H1 (cell line): Measurements from ENCODE around the gene CHI3L1. TPM values are rescaled to one million over a fixed set of nuclear protein-coding genes. Genes with fewer than 3 reads are reported as not detected.

Source experiments
- CTCF ChIA-PET: fragments of 300-600 bp; sonication (Branson Sonifier 250); formaldehyde crosslinking; loops from one replicate; lab custom pipeline; 2021; ENCODE audit not compliant: partially characterized antibody; lab: Charles Lee
- POLR2A ChIA-PET: fragments of 300-600 bp; sonication (Branson Sonifier 250); formaldehyde crosslinking; loops from one replicate; lab custom pipeline; 2021; ENCODE audit warnings: inconsistent platforms; ENCODE audit not compliant: partially characterized antibody; lab: Charles Lee
- DNase-seq, 2 experiments: peaks; one replicate each; pipeline versions ENCODE4 v3.0.0 to v3.0.0-alpha.2; 2010 to 2022; ENCODE audit warnings: low spot score in 2 of 2, low read depth in 1 of 2, mixed read lengths in 1 of 2
- FAIRE-seq: peaks from 2 replicates; lab custom pipeline; 2011; peaks lifted over from hg19 to GRCh38; lab: Jason Lieb, UNC
- H2AFZ ChIP-seq: 2 replicates; pipeline ENCODE4 v1.8.1; 2012; ENCODE audit warnings: low read length, inconsistent platforms
- H2AK5ac ChIP-seq: 2 replicates; pipeline ENCODE4 v1.6.1; 2013; ENCODE audit warnings: low read depth, low read length
- H2BK120ac ChIP-seq: replicated peaks from 2 replicates; pipeline ENCODE3; 2013; ENCODE audit warnings: low read depth, low read length, inconsistent platforms
- H2BK12ac ChIP-seq: 2 replicates; pipeline ENCODE4 v1.6.1; 2013; ENCODE audit warnings: low read depth, low read length
- H2BK15ac ChIP-seq: 2 replicates; pipeline ENCODE4 v1.6.1; 2013; ENCODE audit warnings: low read length
- H2BK20ac ChIP-seq: 2 replicates; pipeline ENCODE4 v1.6.1; 2013; ENCODE audit warnings: low read length
- H2BK5ac ChIP-seq: 2 replicates; pipeline ENCODE4 v1.6.1; 2013; ENCODE audit warnings: low read depth, low read length
- H3K14ac ChIP-seq: 2 replicates; pipeline ENCODE4 v1.6.1; 2013; ENCODE audit warnings: inconsistent platforms; ENCODE audit not compliant: insufficient read length
- H3K18ac ChIP-seq: 2 replicates; pipeline ENCODE4 v1.6.1; 2013; ENCODE audit warnings: low read length; ENCODE audit errors: extremely low read depth
- H3K23ac ChIP-seq: 2 replicates; pipeline ENCODE4 v1.6.1; 2013; ENCODE audit warnings: inconsistent platforms; ENCODE audit not compliant: insufficient read length
- H3K23me2 ChIP-seq: 2 replicates; pipeline ENCODE4 v1.6.1; 2013; ENCODE audit warnings: low read depth, low read length
- H3K27ac ChIP-seq: 2 replicates; pipeline ENCODE4 v1.6.1; 2011; ENCODE audit warnings: low read depth, low read length, inconsistent platforms
- H3K27me3 ChIP-seq, 4 experiments: replicated peaks in 1 of 4; 1 replicate in 1 of 4; 2 replicates in 3 of 4; pipeline versions ENCODE4 v1.6.1 to v1.8.1; 2011 to 2013; ENCODE audit warnings: low read length in 3 of 4, mild to moderate bottlenecking in 3 of 4, inconsistent platforms in 2 of 4, mixed read lengths in 2 of 4, moderate library complexity in 1 of 4; ENCODE audit not compliant: control insufficient read depth in 3 of 4, insufficient read depth in 3 of 4; ENCODE audit errors: extremely low read depth in 1 of 4
- H3K36me3 ChIP-seq, 4 experiments: 2 replicates each; pipeline versions ENCODE4 v1.6.1 to v1.8.1; 2011 to 2013; ENCODE audit warnings: mild to moderate bottlenecking in 4 of 4, low read length in 3 of 4, moderate library complexity in 2 of 4, control low read depth in 1 of 4, inconsistent platforms in 1 of 4; ENCODE audit not compliant: insufficient read depth in 4 of 4, control insufficient read depth in 2 of 4
- H3K4ac ChIP-seq: replicated peaks from 2 replicates; pipeline ENCODE3; 2013; ENCODE audit warnings: low read length, low read depth, mixed read lengths, inconsistent platforms; ENCODE audit not compliant: insufficient read length
- H3K4me1 ChIP-seq, 4 experiments: replicated peaks in 1 of 4; 1 replicate in 1 of 4; 2 replicates in 3 of 4; pipeline versions ENCODE4 v1.6.1 to v1.8.1; 2011 to 2013; ENCODE audit warnings: low read length in 3 of 4, inconsistent platforms in 2 of 4, mixed read lengths in 1 of 4; ENCODE audit not compliant: insufficient read depth in 4 of 4, control insufficient read depth in 3 of 4
- H3K4me2 ChIP-seq, 2 experiments: 2 replicates each; pipeline versions ENCODE4 v1.6.1 to v1.8.1; 2011 to 2013; ENCODE audit warnings: low read depth in 2 of 2, low read length in 2 of 2, control low read depth in 1 of 2, inconsistent platforms in 1 of 2, mild to moderate bottlenecking in 1 of 2; ENCODE audit not compliant: insufficient read depth in 1 of 2
- H3K4me3 ChIP-seq, 4 experiments: fragments of 200-600, 300-600 bp in 1 of 4; sonication (generic), shearing (Covaris generic), sonication (Bioruptor Twin) in 1 of 4; 2 replicates each; pipeline versions ENCODE4 v1.5.1 to v1.8.1; 2011 to 2016; ENCODE audit warnings: low read length in 4 of 4, low read depth in 3 of 4, control low read depth in 2 of 4, inconsistent platforms in 2 of 4, mild to moderate bottlenecking in 2 of 4, mixed read lengths in 1 of 4, moderate library complexity in 1 of 4; ENCODE audit not compliant: insufficient read depth in 2 of 4; ENCODE audit errors: extremely low read depth in 1 of 4
- H3K56ac ChIP-seq: replicated peaks from 2 replicates; pipeline ENCODE3; 2013; ENCODE audit warnings: low read depth, mild to moderate bottlenecking, mixed read lengths, low read length, inconsistent platforms; ENCODE audit not compliant: insufficient read length
- H3K79me1 ChIP-seq: 2 replicates; pipeline ENCODE4 v1.6.1; 2013; ENCODE audit warnings: low read depth, low read length, control low read depth
- H3K79me2 ChIP-seq, 2 experiments: 2 replicates each; pipeline versions ENCODE4 v1.6.1 to v1.8.1; 2012 to 2013; ENCODE audit warnings: low read length in 2 of 2, mild to moderate bottlenecking in 2 of 2, inconsistent platforms in 1 of 2; ENCODE audit not compliant: insufficient read depth in 2 of 2, control insufficient read depth in 1 of 2
- H3K9ac ChIP-seq, 4 experiments: replicated peaks in 1 of 4; 1 replicate in 1 of 4; 2 replicates in 3 of 4; pipeline versions ENCODE4 v1.6.1 to v1.8.1; 2011 to 2013; ENCODE audit warnings: low read depth in 3 of 4, low read length in 3 of 4, control low read depth in 2 of 4, mild to moderate bottlenecking in 2 of 4, moderate library complexity in 2 of 4, inconsistent platforms in 1 of 4; ENCODE audit errors: extremely low read depth in 1 of 4
- H3K9me3 ChIP-seq, 2 experiments: 2 replicates each; pipeline versions ENCODE4 v1.6.1 to v1.8.1; 2012 to 2013; ENCODE audit warnings: mild to moderate bottlenecking in 2 of 2, moderate library complexity in 2 of 2, control low read depth in 1 of 2, inconsistent platforms in 1 of 2, low read depth in 1 of 2, low read length in 1 of 2, mixed read lengths in 1 of 2; ENCODE audit not compliant: insufficient read depth in 2 of 2
- H4K20me1 ChIP-seq, 2 experiments: replicated peaks in 1 of 2; 2 replicates each; pipeline versions ENCODE3 to v1.8.1; 2011 to 2013; ENCODE audit warnings: inconsistent platforms in 2 of 2, low read length in 2 of 2, mild to moderate bottlenecking in 1 of 2; ENCODE audit not compliant: insufficient read depth in 2 of 2, control insufficient read depth in 1 of 2
- H4K5ac ChIP-seq: 2 replicates; pipeline ENCODE4 v1.6.1; 2013; ENCODE audit warnings: low read length, low read depth, mixed read lengths, inconsistent platforms; ENCODE audit not compliant: insufficient read length
- H4K8ac ChIP-seq: 2 replicates; pipeline ENCODE4 v1.8.0; 2013; ENCODE audit warnings: mild to moderate bottlenecking, moderate library complexity, low read length, inconsistent platforms; ENCODE audit not compliant: insufficient read depth; ENCODE audit errors: extremely low read depth
- H4K91ac ChIP-seq: replicated peaks from 2 replicates; pipeline ENCODE3; 2013; ENCODE audit warnings: low read length, mixed read lengths, inconsistent platforms; ENCODE audit not compliant: insufficient read length
- ASH2L ChIP-seq: fragments of 200-600, 300-600 bp; sonication (generic); IDR thresholded peaks from one replicate; pipeline ENCODE4 v1.7.1; 2017; ENCODE audit warnings: low read length
- BRCA1 ChIP-seq: IDR thresholded peaks from 2 replicates; pipeline ENCODE4 v1.6.1; 2012; ENCODE audit warnings: low read depth, low read length, improper control_type of control experiment
- CHD1 ChIP-seq: IDR thresholded peaks from 2 replicates; pipeline ENCODE4 v1.6.1; 2012; ENCODE audit warnings: low read depth, low read length, improper control_type of control experiment
- CHD2 ChIP-seq: IDR thresholded peaks from 2 replicates; pipeline ENCODE4 v1.6.1; 2012; ENCODE audit warnings: low read length, improper control_type of control experiment
- HDAC6 ChIP-seq: IDR thresholded peaks from one replicate; pipeline ENCODE4 v1.7.1; 2012; ENCODE audit warnings: low read depth, mild to moderate bottlenecking, inconsistent platforms, low read length, moderate library complexity
- JUND ChIP-seq: IDR thresholded peaks from 2 replicates; pipeline ENCODE4 v1.6.1; 2011; ENCODE audit warnings: mild to moderate bottlenecking, improper control_type of control experiment, low read length
- NRF1 ChIP-seq: IDR thresholded peaks from 2 replicates; pipeline ENCODE4 v1.6.1; 2011; ENCODE audit warnings: mild to moderate bottlenecking, low read depth, low read length, improper control_type of control experiment
- POLR2A ChIP-seq, 2 experiments: IDR thresholded peaks; 1 replicate in 1 of 2; 2 replicates in 1 of 2; pipeline ENCODE4 v1.6.1; 2011; ENCODE audit warnings: low read depth in 2 of 2, low read length in 2 of 2, mild to moderate bottlenecking in 2 of 2; ENCODE audit errors: control extremely low read depth in 1 of 2
- RXRA ChIP-seq: IDR thresholded peaks from 2 replicates; pipeline ENCODE4 v1.6.1; 2011; ENCODE audit warnings: low read depth, mild to moderate bottlenecking, low read length, moderate library complexity; ENCODE audit not compliant: insufficient read depth
- SAP30 ChIP-seq: fragments of 300-600 bp; sonication (generic); IDR thresholded peaks from 2 replicates; pipeline ENCODE4 v1.7.1; 2012; ENCODE audit warnings: low read length, moderate library complexity, mild to moderate bottlenecking, inconsistent platforms; ENCODE audit not compliant: insufficient read depth, insufficient replicate concordance
- SP2 ChIP-seq: IDR thresholded peaks from 2 replicates; pipeline ENCODE4 v1.6.1; 2012; ENCODE audit warnings: mild to moderate bottlenecking, low read length, inconsistent platforms
- SRF ChIP-seq: IDR thresholded peaks from 2 replicates; pipeline ENCODE4 v1.6.1; 2011; ENCODE audit warnings: mild to moderate bottlenecking, low read depth, low read length, moderate library complexity
- TBP ChIP-seq: IDR thresholded peaks from 2 replicates; pipeline ENCODE4 v1.6.1; 2011; ENCODE audit warnings: low read depth, low read length, improper control_type of control experiment
- YY1 ChIP-seq: IDR thresholded peaks from 2 replicates; pipeline ENCODE4 v1.6.1; 2011; ENCODE audit warnings: low read depth, mild to moderate bottlenecking, low read length
- WGBS, 2 experiments: shearing (Covaris generic) in 1 of 2; methylation state at CpG; one replicate each; pipeline versions ENCODE4 v1.1.6 to v1.1.7; 2013 to 2015; ENCODE audit warnings: low lambda C conversion rate in 2 of 2, mixed read lengths in 2 of 2, inconsistent platforms in 1 of 2, low coverage in 1 of 2, missing lambda C conversion rate in 1 of 2; ENCODE audit not compliant: insufficient replicate concordance in 2 of 2, insufficient coverage in 1 of 2, insufficient read length in 1 of 2; ENCODE audit errors: extremely low coverage in 1 of 2, missing lambda C conversion rate in 1 of 2; 5-methylcytosine and 5-hydroxymethylcytosine counted together
- polyA plus RNA-seq, 7 experiments: library from polyadenylated mRNA; depleted of rRNA in 3 of 7; stranded (reverse) in 5 of 7; unstranded in 2 of 7; fragments of >200 nt in 5 of 7; fragments of 200-250 nt in 2 of 7; gene quantifications; 1 replicate in 5 of 7; 2 replicates in 1 of 7; 4 replicates in 1 of 7; pipeline versions ENCODE4 v1.2.1 to v1.2.3, GENCODE V29; 2011 to 2013; ENCODE audit warnings: missing spikeins in 2 of 7, mixed read lengths in 2 of 7
- total RNA-seq: library from RNA; stranded (reverse); fragmentation: NEBNext Ultra II Directional; extraction: Animal tissue kit (Norgen Biotek cat#: 25700); gene quantifications from 2 replicates; pipeline ENCODE4 v1.2.1, GENCODE V29; 2021

The CHI3L1 gene
- total and polyA plus RNA-seq, 2 of the 8 experiments (the other 6 are each of a cell fraction or from before 2014, with no cell fraction given), result 1.0 TPM; not detected in 1

GRCh38 chr1:203189951-203190352 is 3.4 kb upstream of the CHI3L1 start:
- H4K8ac ChIP-seq, result no peak overlapping the region
- H2BK20ac ChIP-seq, result no peak overlapping the region
- H3K18ac ChIP-seq, result no peak overlapping the region
- H4K20me1 ChIP-seq, result no peaks in the 10 kb centered on the region
- H3K79me2 ChIP-seq, result no peaks in the 10 kb centered on the region
- H3K36me3 ChIP-seq, result no peaks in the 10 kb centered on the region
- H3K4me1 ChIP-seq, result peaks cover 6 to 17% (median 11%) of the 10 kb centered on the region in 4 experiments
- no peak overlapping the region for H3K4ac ChIP-seq
- no peak overlapping the region for H3K4me3 ChIP-seq
- H4K5ac ChIP-seq, result no peak overlapping the region
- H2BK15ac ChIP-seq, result no peak overlapping the region
- no peak overlapping the region for H3K27ac ChIP-seq
- ChIA-PET CTCF (interaction anchor here (0.6 to 5.7 kb wide), 9 partner anchors 8 to 202 kb away, joined by 3 to 33 read pairs (median 4); no protein-coding TSS in a partner anchor), POLR2A (no interaction called here)
- H3K14ac ChIP-seq, result no peak overlapping the region
- H2AFZ ChIP-seq, result no peak overlapping the region
- no peak overlapping the region for H3K23ac ChIP-seq
- no peaks in the 10 kb centered on the region for H3K23me2 ChIP-seq
- no peak overlapping the region for H3K56ac ChIP-seq
- no peak overlapping the region for H3K9ac ChIP-seq
- no peak for DNase-seq
- no peak overlapping the region for H2BK120ac ChIP-seq
- FAIRE-seq, result no peak
- no peak overlapping the region for H3K4me2 ChIP-seq
- no peaks in the 10 kb centered on the region for H3K27me3 ChIP-seq
- WGBS, 2 experiments, result 79% methylated on average over 7 of the region's 7 CpGs; no CpG with 5 or more reads in 1 of the 2 experiments
- no peak for TF ChIP-seq SRF
- TF ChIP-seq HDAC6, result no peak
- no peak for TF ChIP-seq NRF1
- no peak for TF ChIP-seq TBP
- TF ChIP-seq RXRA, result no peak
- no peak for TF ChIP-seq SP2
- no peak for TF ChIP-seq YY1
- TF ChIP-seq ASH2L, result no peak
- no peak for TF ChIP-seq BRCA1
- TF ChIP-seq POLR2A (IDR thresholded peaks at IDR 0.05; ENCODE audit: control extremely low read depth in 1 of 2, low read depth in 2 of 2, low read length in 2 of 2), result no peak
- TF ChIP-seq JUND, result no peak
- TF ChIP-seq SAP30, result no peak
- no peak for TF ChIP-seq CHD2
- no peak for TF ChIP-seq CHD1
- H3K79me1 ChIP-seq, result no peaks in the 10 kb centered on the region
- H2BK12ac ChIP-seq, result no peak overlapping the region
- H2BK5ac ChIP-seq, result no peak overlapping the region
- H3K9me3 ChIP-seq, result no peaks in the 10 kb centered on the region
- H2AK5ac ChIP-seq, result no peak overlapping the region
- H4K91ac ChIP-seq, result no peak overlapping the region
